Smooth muscle cell (in vitro differentiated cells): ENCODE data around the gene CEMP1. TPM values are rescaled to one million over a fixed set of nuclear protein-coding genes. Genes with fewer than 3 reads are reported as not detected.

Source experiments
- DNase-seq: peaks from one replicate; lab custom pipeline; 2025; ENCODE audit not compliant: unreplicated experiment; lab: John Stamatoyannopoulos, UW
- H2AFZ ChIP-seq: fragments of 200-600 bp; sonication (generic); 2 replicates; pipeline ENCODE4 v1.6.0; 2016; ENCODE audit warnings: antibody characterized with exemption, low read depth, mild to moderate bottlenecking
- H3F3A ChIP-seq: fragments of 200-600 bp; sonication (generic); 2 replicates; pipeline ENCODE4 v1.6.0; 2017; ENCODE audit warnings: antibody characterized with exemption, low read depth
- H3K27ac ChIP-seq: fragments of 200-600 bp; sonication (generic); 2 replicates; pipeline ENCODE4 v1.5.1; 2016; ENCODE audit warnings: low read depth, mild to moderate bottlenecking
- H3K27me3 ChIP-seq: fragments of 200-600 bp; sonication (generic); 2 replicates; pipeline ENCODE4 v1.6.1; 2016; ENCODE audit warnings: low read depth, mild to moderate bottlenecking
- H3K36me3 ChIP-seq: fragments of 200-600 bp; sonication (generic); 2 replicates; pipeline ENCODE4 v1.5.1; 2016; ENCODE audit warnings: low read depth
- H3K4me1 ChIP-seq: fragments of 200-600 bp; sonication (generic); 2 replicates; pipeline ENCODE4 v1.5.1; 2016; ENCODE audit warnings: low read depth
- H3K4me2 ChIP-seq: fragments of 200-600 bp; sonication (generic); 2 replicates; pipeline ENCODE4 v1.6.0; 2016; ENCODE audit warnings: mild to moderate bottlenecking
- H3K4me3 ChIP-seq: fragments of 200-600 bp; sonication (generic); 2 replicates; pipeline ENCODE4 v1.5.1; 2016; ENCODE audit warnings: mild to moderate bottlenecking
- H3K79me2 ChIP-seq: fragments of 200-600 bp; sonication (generic); 2 replicates; pipeline ENCODE4 v1.6.0; 2016; ENCODE audit warnings: low read depth, mild to moderate bottlenecking
- H3K9ac ChIP-seq: fragments of 200-600 bp; sonication (generic); 2 replicates; pipeline ENCODE4 v1.6.0; 2016; ENCODE audit warnings: low read depth
- H3K9me3 ChIP-seq: fragments of 200-600 bp; sonication (generic); replicated peaks from 2 replicates; pipeline ENCODE4 v1.5.1; 2016; ENCODE audit warnings: low read depth
- H4K20me1 ChIP-seq: fragments of 200-600 bp; sonication (generic); 2 replicates; pipeline ENCODE4 v1.6.0; 2016; ENCODE audit warnings: low read depth
- WGBS: methylation state at CpG from one replicate; pipeline ENCODE4 v1.1.7; 2016; ENCODE audit warnings: low lambda C conversion rate; 5-methylcytosine and 5-hydroxymethylcytosine counted together
- polyA plus RNA-seq: library from polyadenylated mRNA; unstranded; fragments of >200 nt; fragmentation: Nextera tagmentation; extraction: Ambion mirVana; gene quantifications from 2 replicates; pipeline ENCODE4 v1.2.1, GENCODE V29; 2016
- total RNA-seq: library from RNA; depleted of rRNA; stranded (reverse); fragments of >200 nt; gene quantifications from 2 replicates; pipeline ENCODE4 v1.2.3, GENCODE V29; 2014
- TF ChIP-seq, protein P1 (sequence below): fragments of 200-600 bp; sonication (generic); IDR thresholded peaks from 2 replicates; pipeline ENCODE4 v1.5.1; 2017; ENCODE audit warnings: borderline replicate concordance, mild to moderate bottlenecking, antibody characterized with exemption; ENCODE audit not compliant: insufficient read depth, poor library complexity, severe bottlenecking

Gene CEMP1
- total and polyA plus RNA-seq, 2 experiments from 2014 or later: 1.7 TPM; not detected in 1

DNA sequence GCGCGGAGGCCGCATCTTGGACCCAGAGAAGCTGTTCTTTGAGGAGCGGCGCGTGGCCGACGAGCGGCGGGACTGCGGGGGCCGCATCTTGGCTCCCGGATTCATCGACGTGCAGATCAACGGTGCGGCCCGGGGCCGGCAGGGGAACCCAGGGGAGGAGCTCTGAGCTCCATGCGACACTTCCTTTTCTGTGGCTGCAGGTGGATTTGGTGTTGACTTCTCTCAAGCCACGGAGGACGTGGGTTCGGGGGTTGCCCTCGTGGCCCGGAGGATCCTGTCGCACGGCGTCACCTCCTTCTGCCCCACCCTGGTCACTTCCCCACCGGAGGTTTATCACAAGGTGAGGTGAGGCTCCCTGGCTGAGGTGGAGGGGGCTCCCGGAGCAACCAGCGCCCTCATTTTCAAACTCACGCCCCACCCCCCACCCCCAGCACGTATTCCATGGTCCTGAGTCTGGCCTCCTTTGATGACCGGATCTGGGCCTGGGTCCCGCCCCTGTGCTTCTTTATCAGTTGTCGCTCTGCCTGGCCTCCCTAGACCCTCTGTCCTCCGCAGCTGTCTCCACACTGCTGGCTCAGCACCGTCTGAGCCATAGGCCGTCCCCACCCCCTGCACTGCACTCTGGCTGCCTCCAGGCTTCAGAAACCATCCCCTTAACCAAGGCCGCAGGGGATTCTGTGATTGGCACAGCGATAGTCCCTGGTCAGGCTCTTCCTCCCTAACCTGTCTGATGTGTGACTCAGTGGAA lies 10.2 kb downstream of the CEMP1 start:
- peaks cover 40% of the 10 kb centered on the region for H4K20me1 ChIP-seq
- no peaks in the 10 kb centered on the region for H3K27me3 ChIP-seq
- H3K27ac ChIP-seq: peak overlapping the region; percentile 22
- peak overlapping the region; percentile 73 for H3K9ac ChIP-seq
- H3F3A ChIP-seq: no peaks in the 10 kb centered on the region
- no peak overlapping the region for H2AFZ ChIP-seq
- peaks cover 6% of the 10 kb centered on the region for H3K4me1 ChIP-seq
- no peaks in the 10 kb centered on the region for H3K9me3 ChIP-seq
- TF ChIP-seq, protein P1, sequence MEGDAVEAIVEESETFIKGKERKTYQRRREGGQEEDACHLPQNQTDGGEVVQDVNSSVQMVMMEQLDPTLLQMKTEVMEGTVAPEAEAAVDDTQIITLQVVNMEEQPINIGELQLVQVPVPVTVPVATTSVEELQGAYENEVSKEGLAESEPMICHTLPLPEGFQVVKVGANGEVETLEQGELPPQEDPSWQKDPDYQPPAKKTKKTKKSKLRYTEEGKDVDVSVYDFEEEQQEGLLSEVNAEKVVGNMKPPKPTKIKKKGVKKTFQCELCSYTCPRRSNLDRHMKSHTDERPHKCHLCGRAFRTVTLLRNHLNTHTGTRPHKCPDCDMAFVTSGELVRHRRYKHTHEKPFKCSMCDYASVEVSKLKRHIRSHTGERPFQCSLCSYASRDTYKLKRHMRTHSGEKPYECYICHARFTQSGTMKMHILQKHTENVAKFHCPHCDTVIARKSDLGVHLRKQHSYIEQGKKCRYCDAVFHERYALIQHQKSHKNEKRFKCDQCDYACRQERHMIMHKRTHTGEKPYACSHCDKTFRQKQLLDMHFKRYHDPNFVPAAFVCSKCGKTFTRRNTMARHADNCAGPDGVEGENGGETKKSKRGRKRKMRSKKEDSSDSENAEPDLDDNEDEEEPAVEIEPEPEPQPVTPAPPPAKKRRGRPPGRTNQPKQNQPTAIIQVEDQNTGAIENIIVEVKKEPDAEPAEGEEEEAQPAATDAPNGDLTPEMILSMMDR: no peak
- H3K36me3 ChIP-seq: no peaks in the 10 kb centered on the region
- WGBS: 38% methylated on average over 32 of the region's 41 CpGs
- no peak for DNase-seq
- peaks cover 46% of the 10 kb centered on the region for H3K79me2 ChIP-seq
- peak overlapping the region; percentile 96 for H3K4me2 ChIP-seq
- H3K4me3 ChIP-seq: peak overlapping the region; percentile 63

DNA sequence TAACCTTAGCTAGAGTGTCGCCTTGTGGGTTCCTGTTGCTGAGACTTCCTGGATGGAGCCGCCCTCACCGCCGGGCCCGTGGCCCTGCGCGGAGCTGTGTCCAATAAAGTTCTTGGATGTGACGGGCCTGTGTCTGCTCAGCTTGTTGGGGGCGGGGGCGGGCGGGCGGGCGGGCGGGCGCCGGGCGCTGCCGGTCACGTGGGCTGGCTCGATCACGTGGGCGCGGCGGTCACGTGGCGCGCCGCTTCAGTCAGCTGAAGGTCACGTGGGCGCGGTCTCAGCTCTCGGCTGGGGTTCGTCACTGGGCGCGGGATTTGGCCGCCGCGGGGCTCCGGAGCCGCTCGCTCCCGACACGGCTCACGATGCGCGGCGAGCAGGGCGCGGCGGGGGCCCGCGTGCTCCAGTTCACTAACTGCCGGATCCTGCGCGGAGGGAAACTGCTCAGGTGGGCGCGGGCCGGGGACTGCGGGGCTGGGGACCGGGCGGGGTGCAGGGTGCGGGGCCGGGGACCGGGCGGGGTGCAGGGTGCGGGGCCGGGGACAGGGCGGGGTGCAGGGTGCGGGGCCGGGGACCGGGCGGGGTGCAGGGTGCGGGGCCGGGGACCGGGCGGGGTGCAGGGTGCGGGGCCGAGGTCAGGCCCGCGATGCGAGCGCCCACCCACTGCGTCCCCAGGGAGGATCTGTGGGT lies 11.0 kb downstream of the CEMP1 start, which contains the start of gene AMDHD2:
TSS of gene AMDHD2 (plus strand) at position 275 of the 687 bp plus-strand sequence. CDS start at position 363, 88 bp downstream.
- peak; percentile 84 for DNase-seq
- Histone ChIP-seq H3F3A (no peaks in the 10 kb centered on the region), H3K79me2 (peaks cover 53% of the 10 kb centered on the region), H4K20me1 (peaks cover 47% of the 10 kb centered on the region), H3K36me3 (no peaks in the 10 kb centered on the region), H3K27ac (peak within 1 kb of the TSS; percentile 72), H3K4me1 (peaks cover 12% of the 10 kb centered on the region), H3K9me3 (no peaks in the 10 kb centered on the region), H2AFZ (no peak within 1 kb of the TSS), H3K4me3 (peak within 1 kb of the TSS; percentile 63), H3K4me2 (peak within 1 kb of the TSS; percentile 96), H3K9ac (peak within 1 kb of the TSS; percentile 73), H3K27me3 (no peaks in the 10 kb centered on the region)
- under 1% methylated on average over 61 of the region's 83 CpGs for WGBS
- TF ChIP-seq, protein P1: no peak

GRCh38 chr16:2519711-2520080 lies 11.5 kb downstream of the CEMP1 start:
- peaks cover 52% of the 10 kb centered on the region for H4K20me1 ChIP-seq
- no peak overlapping the region for H2AFZ ChIP-seq
- H3K9me3 ChIP-seq: no peaks in the 10 kb centered on the region
- DNase-seq: no peak
- H3K4me1 ChIP-seq: peaks cover 18% of the 10 kb centered on the region
- H3K36me3 ChIP-seq: no peaks in the 10 kb centered on the region
- no peaks in the 10 kb centered on the region for H3K27me3 ChIP-seq
- peak overlapping the region; percentile 88 for H3K4me2 ChIP-seq
- 69% methylated on average over 22 of the region's 22 CpGs for WGBS
- H3K27ac ChIP-seq: peak overlapping the region; percentile 72
- H3K9ac ChIP-seq: no peak overlapping the region
- H3K79me2 ChIP-seq: peaks cover 58% of the 10 kb centered on the region
- peak overlapping the region; percentile 63 for H3K4me3 ChIP-seq
- TF ChIP-seq, protein P1: no peak
- no peaks in the 10 kb centered on the region for H3F3A ChIP-seq
